Adrenal gland (tissue), 12 donors: ENCODE results near the gene NFIC. TPM values are rescaled to one million over a fixed set of nuclear protein-coding genes. Genes with fewer than 3 reads are reported as not detected.

Source experiments
- DNase-seq, 7 donors: peaks; one replicate each; pipeline ENCODE4 v3.0.0-alpha.2; 2019 to 2020
- H3K27ac ChIP-seq, 5 donors: fragments of 200-600 bp; sonication (generic) in 4 of 5; 1 replicate in 3 of 5; 2 replicates in 2 of 5; pipeline versions ENCODE4 v1.5.1 to v1.8.0; 2016 to 2020; ENCODE audit warnings: mild to moderate bottlenecking in 1 of 5
- H3K27me3 ChIP-seq: fragments of 200-600 bp; 2 replicates; pipeline ENCODE4 v1.8.0; 2021
- H3K36me3 ChIP-seq, 2 donors: fragments of 200-600 bp; replicated peaks in 1 of 2; 1 replicate in 1 of 2; 2 replicates in 1 of 2; pipeline versions ENCODE4 v1.5.1 to v1.8.0; 2018 to 2022
- H3K4me1 ChIP-seq, 2 donors: fragments of 200-600 bp; replicated peaks in 1 of 2; 1 replicate in 1 of 2; 2 replicates in 1 of 2; pipeline versions ENCODE4 v1.5.1 to v1.8.0; 2018 to 2021
- H3K4me3 ChIP-seq, 4 donors: fragments of 200-600 bp; sonication (generic) in 3 of 4; one replicate each; pipeline ENCODE4 v1.5.1; 2016 to 2018
- H3K9me3 ChIP-seq, 3 donors: fragments of 200-600 bp; sonication (generic) in 1 of 3; replicated peaks in 1 of 3; 1 replicate in 2 of 3; 2 replicates in 1 of 3; pipeline versions ENCODE4 v1.5.1 to v1.8.0; 2016 to 2021
- POLR2A ChIP-seq, 2 donors: fragments of 450-650 bp; IDR thresholded peaks; one replicate each; pipeline ENCODE4 v1.6.1; 2017; ENCODE audit warnings: antibody characterized with exemption in 2 of 2, mild to moderate bottlenecking in 2 of 2, moderate library complexity in 1 of 2
- WGBS, 4 donors: extraction: QIAGEN DNeasy Blood & Tissue Kit in 2 of 4; methylation state at CpG; one replicate each; pipeline versions ENCODE4 v1.1.5 to v1.1.7; 2013 to 2017; 5-methylcytosine and 5-hydroxymethylcytosine counted together
- intact Hi-C, 2 donors: fragments of 100-400 bp; cut with DNase I; formaldehyde crosslinking; loops; one replicate each; pipeline versions ENCODE4 v1.14.1 to v1.15.0; 2022 to 2023
- polyA plus RNA-seq, 3 donors: library from polyadenylated mRNA; stranded (reverse); fragments of 200-250 nt in 2 of 3; fragments of 350-450 nt in 1 of 3; fragmentation: Illumina TruSeq in 1 of 3; extraction: RNeasy Lipid Tissue Mini Kit (QIAGEN cat#74804) in 1 of 3; gene quantifications; one replicate each; pipeline ENCODE4 v1.2.3, GENCODE V29; 2013 to 2014
- total RNA-seq, 9 donors: library from RNA; depleted of rRNA in 4 of 9; stranded (reverse); fragments of >200 nt in 4 of 9; fragments of 120-200 nt in 1 of 9; fragmentation: NEBNext Ultra II Directional in 1 of 9; extraction: Animal tissue kit (Norgen Biotek cat#: 25700) in 1 of 9; gene quantifications; one replicate each; pipeline versions ENCODE4 v1.1.0 to v1.2.4, GENCODE V29; 2013 to 2023
- TF ChIP-seq, protein P1 (sequence below), 6 experiments: fragments of 450-650 bp in 4 of 6; fragments of 200-600 bp in 2 of 6; sonication (generic) in 1 of 6; IDR thresholded peaks; 1 replicate in 5 of 6; 2 replicates in 1 of 6; pipeline versions ENCODE4 v1.5.1 to v1.8.0; 2016 to 2021; ENCODE audit warnings: antibody characterized with exemption in 6 of 6, mild to moderate bottlenecking in 2 of 6, moderate library complexity in 1 of 6
- donor health status: healthy with polysubstance abuse.
- donor health status: Bipolar disorder and iron deficiency.
- donor health status: DM: yes; HTN: yes; CAD: no.
- donor health status: DM: no; HTN: no; CAD: no.
- donor health status: DM: no; HTN: no; CAD: no.
- donor health status: DM: yes; HTN: yes; CAD: no.

The NFIC gene
- total and polyA plus RNA-seq, 12 donors, result 3.5 to 329 (median 171) TPM

GRCh38 chr19:3359919-3360420, 6.4 kb upstream of the NFIC start:
- peak in 1 of 7 donors; percentile 13 for DNase-seq
- 0 to 1% methylated on average over 48 to 69 of the region's 81 CpGs; no CpG with 5 or more reads in 2 of the 4 donors for WGBS, 4 donors

DNA sequence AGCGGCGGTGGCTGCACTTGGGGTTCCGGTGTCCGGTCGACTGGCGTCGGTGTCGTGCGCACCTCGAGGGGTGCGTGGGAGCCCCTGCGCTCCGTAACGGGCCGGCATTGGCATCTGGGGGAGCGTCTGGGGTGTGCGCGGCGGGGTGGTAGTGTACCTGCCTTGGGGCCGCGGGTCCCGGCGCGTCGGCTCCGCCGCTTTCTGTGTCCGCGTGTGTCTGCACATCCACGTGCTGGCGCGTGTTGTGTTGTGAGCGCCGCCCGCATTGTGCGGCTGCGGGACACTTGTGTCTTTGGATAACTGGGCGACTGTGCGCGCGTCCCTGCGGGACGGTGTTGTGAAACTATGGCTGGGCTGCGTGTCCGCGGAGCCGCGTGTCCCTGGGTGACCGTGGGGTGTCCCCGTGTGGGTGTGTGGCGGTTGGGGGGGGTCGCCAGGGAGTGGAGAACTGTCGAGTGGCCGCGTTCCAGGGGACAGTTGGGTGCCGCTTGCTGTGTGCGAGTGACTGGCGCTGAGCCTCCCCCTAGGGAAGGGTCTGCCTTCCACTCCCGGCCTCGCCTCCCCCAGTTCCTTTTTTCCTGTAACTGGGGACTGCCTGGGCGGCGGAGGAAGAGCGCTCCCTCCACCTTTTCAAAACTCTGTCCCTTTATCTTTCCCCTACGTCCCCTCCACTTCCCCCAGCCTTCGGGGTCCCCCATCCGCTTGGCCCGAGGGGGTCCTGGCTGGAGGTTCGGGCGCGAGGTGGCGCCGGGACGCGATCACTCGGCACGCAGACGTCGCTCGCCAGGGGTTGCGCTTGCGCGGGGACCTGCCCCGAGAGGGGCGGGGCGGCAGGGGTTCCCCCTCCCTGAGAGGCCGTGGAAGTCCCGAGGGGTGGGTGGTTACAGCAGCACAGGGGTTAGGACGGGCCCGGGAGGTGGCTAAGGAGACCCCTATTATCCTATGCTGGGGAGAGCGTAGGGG, 5.7 kb upstream of the NFIC start:
- Histone ChIP-seq H3K9me3 (no peaks in the 10 kb centered on the region), H3K4me3 (peak overlapping the region in 3 of 4 donors; percentile 53 to 99 (median 65)), H3K36me3 (no peaks in the 10 kb centered on the region), H3K4me1 (peaks cover 28 to 44% of the 10 kb centered on the region in 2 donors), H3K27me3 (no peaks in the 10 kb centered on the region), H3K27ac (peak overlapping the region; percentile 50 to 99 (median 87))
- TF ChIP-seq, protein P1, sequence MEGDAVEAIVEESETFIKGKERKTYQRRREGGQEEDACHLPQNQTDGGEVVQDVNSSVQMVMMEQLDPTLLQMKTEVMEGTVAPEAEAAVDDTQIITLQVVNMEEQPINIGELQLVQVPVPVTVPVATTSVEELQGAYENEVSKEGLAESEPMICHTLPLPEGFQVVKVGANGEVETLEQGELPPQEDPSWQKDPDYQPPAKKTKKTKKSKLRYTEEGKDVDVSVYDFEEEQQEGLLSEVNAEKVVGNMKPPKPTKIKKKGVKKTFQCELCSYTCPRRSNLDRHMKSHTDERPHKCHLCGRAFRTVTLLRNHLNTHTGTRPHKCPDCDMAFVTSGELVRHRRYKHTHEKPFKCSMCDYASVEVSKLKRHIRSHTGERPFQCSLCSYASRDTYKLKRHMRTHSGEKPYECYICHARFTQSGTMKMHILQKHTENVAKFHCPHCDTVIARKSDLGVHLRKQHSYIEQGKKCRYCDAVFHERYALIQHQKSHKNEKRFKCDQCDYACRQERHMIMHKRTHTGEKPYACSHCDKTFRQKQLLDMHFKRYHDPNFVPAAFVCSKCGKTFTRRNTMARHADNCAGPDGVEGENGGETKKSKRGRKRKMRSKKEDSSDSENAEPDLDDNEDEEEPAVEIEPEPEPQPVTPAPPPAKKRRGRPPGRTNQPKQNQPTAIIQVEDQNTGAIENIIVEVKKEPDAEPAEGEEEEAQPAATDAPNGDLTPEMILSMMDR (IDR thresholded peaks at IDR 0.05), result peak in 2 of 6 experiments; percentile 6 to 13
- peak; percentile 11 to 59 for TF ChIP-seq POLR2A (IDR thresholded peaks at IDR 0.05)
- intact Hi-C loops, result loop anchor here in 1 of 2 donors (5.0 kb wide), 1 partner anchor 67 kb away; no protein-coding TSS in a partner anchor
- 0 to 1% (median 0%) methylated on average over 3 to 90 of the region's 90 CpGs for WGBS, 4 donors
- peak; percentile 66 to 84 (median 76) for DNase-seq

More at GRCh38 chr19:3359919-3360420, 6.4 kb upstream of the NFIC start:
- no peaks in the 10 kb centered on the region for H3K36me3 ChIP-seq
- peaks cover 21 to 37% of the 10 kb centered on the region in 2 donors for H3K4me1 ChIP-seq
- no peaks in the 10 kb centered on the region for H3K27me3 ChIP-seq
- H3K27ac ChIP-seq, result peak overlapping the region; percentile 69 to 99 (median 98)
- intact Hi-C loops, result loop anchor here in 1 of 2 donors (5.0 kb wide), 1 partner anchor 67 kb away; no protein-coding TSS in a partner anchor
- H3K9me3 ChIP-seq, result no peaks in the 10 kb centered on the region
- TF ChIP-seq POLR2A (IDR thresholded peaks at IDR 0.05), result no peak
- TF ChIP-seq, protein P1 (IDR thresholded peaks at IDR 0.05), result no peak
- peak overlapping the region in 3 of 4 donors; percentile 61 to 99 (median 85) for H3K4me3 ChIP-seq

DNA sequence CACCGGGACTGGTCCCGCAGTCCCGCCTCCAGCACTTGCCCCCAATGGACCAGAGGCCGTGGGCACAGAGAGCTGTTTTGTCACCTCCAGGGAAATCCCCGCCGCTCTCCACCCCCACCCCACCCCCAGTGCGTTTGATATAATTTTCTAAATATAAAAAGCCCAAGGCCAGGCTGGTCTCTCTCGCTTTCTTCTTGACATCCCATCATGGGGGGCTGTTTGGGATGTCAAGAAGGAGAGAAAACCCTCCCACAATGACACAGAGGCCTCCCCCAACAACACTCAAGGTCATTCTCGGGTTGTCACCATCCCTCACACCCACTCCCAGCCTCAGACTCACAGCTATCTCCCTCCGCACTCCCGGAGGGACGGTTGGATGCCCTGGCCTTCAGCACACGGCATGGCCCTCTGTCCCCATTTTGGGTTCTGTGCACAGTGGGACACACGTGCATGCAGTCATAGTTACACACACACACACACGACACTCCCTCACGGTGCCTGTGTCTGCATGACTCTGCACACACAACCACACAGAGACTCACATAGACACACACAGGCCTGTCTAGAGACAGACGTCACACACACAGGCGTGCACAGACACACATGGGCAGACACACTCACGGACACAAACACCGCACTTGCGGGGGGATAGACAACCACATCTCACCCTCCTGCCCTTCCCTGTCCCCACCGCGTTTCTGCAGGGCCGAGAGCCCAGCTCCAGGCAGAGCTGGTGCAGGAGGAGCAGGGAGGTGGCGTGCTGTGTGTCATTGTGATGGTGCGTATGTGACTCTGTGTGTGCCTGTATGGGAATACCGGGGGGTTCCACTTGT, 4.8 kb upstream of the NFIC start:
- Histone ChIP-seq H3K9me3 (no peaks in the 10 kb centered on the region), H3K4me1 (peaks cover 29 to 46% of the 10 kb centered on the region in 2 donors), H3K27ac (peak overlapping the region; percentile 50 to 99 (median 87)), H3K4me3 (peak overlapping the region in 2 of 4 donors; percentile 53 to 99), H3K36me3 (no peaks in the 10 kb centered on the region), H3K27me3 (no peaks in the 10 kb centered on the region)
- DNase-seq, result peak in 6 of 7 donors; percentile 51 to 81 (median 66)
- 20 to 23% (median 22%) methylated on average over 9 to 27 of the region's 27 CpGs for WGBS, 4 donors
- intact Hi-C loops, result loop anchor here in 1 of 2 donors (5.0 kb wide), 1 partner anchor 66 kb away; no protein-coding TSS in a partner anchor
- TF ChIP-seq, protein P1 (IDR thresholded peaks at IDR 0.05), result no peak
- TF ChIP-seq POLR2A (IDR thresholded peaks at IDR 0.05), result peak in 1 of 2 donors; percentile 55
